Liver (tissue), 9 donors: ENCODE data around the gene GSK3A. TPM values are rescaled to one million over a fixed set of nuclear protein-coding genes. Genes with fewer than 3 reads are reported as not detected.
A peak's percentile ranks its signal among the peaks of the same experiment; 100 is the strongest.

Experiments
- DNase-seq: peaks from one replicate; pipeline ENCODE4 v3.0.0-alpha.2; 2017; ENCODE audit warnings: low spot score
- H3K27ac ChIP-seq, 2 donors: one replicate each; pipeline ENCODE4 v1.7.0; 2013; ENCODE audit warnings: inconsistent platforms in 2 of 2, low read length in 2 of 2, control low read depth in 1 of 2, low read depth in 1 of 2, mild to moderate bottlenecking in 1 of 2
- H3K27me3 ChIP-seq, 4 donors: one replicate each; pipeline versions ENCODE4 v1.6.1 to v1.7.0; 2013; ENCODE audit warnings: low read length in 3 of 4, inconsistent platforms in 1 of 4, mild to moderate bottlenecking in 1 of 4, moderate library complexity in 1 of 4; ENCODE audit not compliant: control insufficient read depth in 4 of 4, insufficient read depth in 4 of 4
- H3K36me3 ChIP-seq, 4 donors: one replicate each; pipeline versions ENCODE4 v1.6.1 to v1.7.0; 2013; ENCODE audit warnings: low read length in 3 of 4, mild to moderate bottlenecking in 3 of 4, low read depth in 1 of 4, moderate library complexity in 1 of 4; ENCODE audit not compliant: control insufficient read depth in 4 of 4, insufficient read depth in 3 of 4
- H3K4me1 ChIP-seq, 4 donors: one replicate each; pipeline versions ENCODE4 v1.6.1 to v1.7.0; 2013; ENCODE audit warnings: low read length in 3 of 4, mild to moderate bottlenecking in 3 of 4, moderate library complexity in 1 of 4; ENCODE audit not compliant: control insufficient read depth in 4 of 4, insufficient read depth in 4 of 4
- H3K4me3 ChIP-seq, 3 donors: one replicate each; pipeline versions ENCODE4 v1.6.1 to v1.7.0; 2013; ENCODE audit warnings: low read length in 3 of 3, control low read depth in 1 of 3, low read depth in 1 of 3, mild to moderate bottlenecking in 1 of 3
- H3K9ac ChIP-seq, 2 donors: one replicate each; pipeline ENCODE4 v1.7.0; 2013; ENCODE audit warnings: low read length in 2 of 2, mild to moderate bottlenecking in 2 of 2, moderate library complexity in 2 of 2, control low read depth in 1 of 2, low read depth in 1 of 2
- H3K9me3 ChIP-seq, 4 donors: one replicate each; pipeline versions ENCODE4 v1.6.1 to v1.7.0; 2013; ENCODE audit warnings: low read length in 3 of 4; ENCODE audit not compliant: control insufficient read depth in 4 of 4
- EGR1 ChIP-seq, 2 donors: IDR thresholded peaks; 2 replicates each; pipeline ENCODE4 v1.6.1; 2016 to 2018; ENCODE audit warnings: antibody characterized with exemption in 2 of 2, low read depth in 2 of 2
- FOXA1 ChIP-seq: IDR thresholded peaks from 2 replicates; pipeline ENCODE4 v1.6.1; 2016; ENCODE audit warnings: antibody characterized with exemption
- FOXA2 ChIP-seq: IDR thresholded peaks from 2 replicates; pipeline ENCODE4 v1.6.1; 2016; ENCODE audit warnings: antibody characterized with exemption
- GABPA ChIP-seq, 2 donors: IDR thresholded peaks in 1 of 2; conservative IDR thresholded peaks in 1 of 2; 2 replicates each; pipeline ENCODE4 v1.6.1; 2016; ENCODE audit warnings: antibody characterized with exemption in 2 of 2, mild to moderate bottlenecking in 1 of 2, moderate library complexity in 1 of 2
- HNF4A ChIP-seq, 2 donors: conservative IDR thresholded peaks; 2 replicates each; pipeline ENCODE4 v1.6.1; 2016; ENCODE audit warnings: antibody characterized with exemption in 2 of 2, mild to moderate bottlenecking in 2 of 2
- HNF4G ChIP-seq: IDR thresholded peaks from 2 replicates; pipeline ENCODE4 v1.6.1; 2016; ENCODE audit warnings: antibody characterized with exemption
- JUND ChIP-seq, 2 donors: IDR thresholded peaks; 2 replicates each; pipeline ENCODE4 v1.6.1; 2016; ENCODE audit warnings: antibody characterized with exemption in 2 of 2
- NR2F2 ChIP-seq: IDR thresholded peaks from 2 replicates; pipeline ENCODE4 v1.6.1; 2016; ENCODE audit warnings: antibody characterized with exemption
- RAD21 ChIP-seq, 2 donors: IDR thresholded peaks; 2 replicates each; pipeline ENCODE4 v1.6.1; 2016; ENCODE audit warnings: antibody characterized with exemption in 2 of 2, mild to moderate bottlenecking in 2 of 2
- RXRA ChIP-seq, 2 donors: IDR thresholded peaks; 2 replicates each; pipeline ENCODE4 v1.6.1; 2017 to 2018; ENCODE audit warnings: antibody characterized with exemption in 2 of 2, mild to moderate bottlenecking in 1 of 2
- SP1 ChIP-seq: IDR thresholded peaks from 2 replicates; pipeline ENCODE4 v1.6.1; 2018; ENCODE audit warnings: antibody characterized with exemption, mild to moderate bottlenecking
- TAF1 ChIP-seq: conservative IDR thresholded peaks from 2 replicates; pipeline ENCODE4 v1.6.1; 2016; ENCODE audit warnings: antibody characterized with exemption, mild to moderate bottlenecking
- YY1 ChIP-seq: IDR thresholded peaks from 2 replicates; pipeline ENCODE4 v1.6.1; 2016; ENCODE audit warnings: antibody characterized with exemption, mild to moderate bottlenecking
- WGBS: extraction: QIAGEN DNeasy Blood & Tissue Kit; methylation state at CpG from one replicate; pipeline ENCODE4 v1.1.7; 2013; 5-methylcytosine and 5-hydroxymethylcytosine counted together
- polyA plus RNA-seq, 2 donors: library from polyadenylated mRNA; stranded (reverse) in 1 of 2; unstranded in 1 of 2; fragments of 200-250 nt in 1 of 2; fragments of >200 nt in 1 of 2; fragmentation: Nextera tagmentation in 1 of 2; extraction: Ambion mirVana in 1 of 2; gene quantifications; one replicate each; pipeline versions ENCODE4 v1.2.1 to v1.2.3, GENCODE V29; 2013 to 2015
- total RNA-seq, 2 donors: library from RNA; depleted of rRNA; stranded (reverse); fragments of >200 nt; gene quantifications; one replicate each; pipeline ENCODE4 v1.2.3, GENCODE V29; 2014
- TF ChIP-seq, protein P1 (sequence below): IDR thresholded peaks from 2 replicates; pipeline ENCODE4 v1.6.1; 2016; ENCODE audit warnings: antibody characterized with exemption, mild to moderate bottlenecking
- TF ChIP-seq, protein P2 (sequence below): IDR thresholded peaks from 2 replicates; pipeline ENCODE4 v1.6.1; 2016; ENCODE audit warnings: antibody characterized with exemption
- TF ChIP-seq, protein P3 (sequence below): IDR thresholded peaks from 2 replicates; pipeline ENCODE4 v1.6.1; 2016; ENCODE audit warnings: antibody characterized with exemption
- TF ChIP-seq, protein P4 (sequence below): fragments of 150-350 bp; IDR thresholded peaks from 2 replicates; pipeline ENCODE4 v1.5.1; 2017; ENCODE audit warnings: improper control_type of control experiment, low read depth, low read length; ENCODE audit not compliant: missing input control
- TF ChIP-seq, protein P5 (sequence below): IDR thresholded peaks from 2 replicates; pipeline ENCODE4 v1.6.1; 2016; ENCODE audit warnings: antibody characterized with exemption
- donor health status: healthy.
- donor health status: healthy.
- donor health status: healthy.
- donor health status: healthy.
- donor health status: healthy.

GSK3A gene
- total RNA-seq (10 to 100 TPM; 12.5 to 13.5 TPM), polyA plus RNA-seq (10 to 100 TPM in 1 of 2 donors, 1 to 10 TPM in 1; 5.9 to 23.1 TPM)

DNA sequence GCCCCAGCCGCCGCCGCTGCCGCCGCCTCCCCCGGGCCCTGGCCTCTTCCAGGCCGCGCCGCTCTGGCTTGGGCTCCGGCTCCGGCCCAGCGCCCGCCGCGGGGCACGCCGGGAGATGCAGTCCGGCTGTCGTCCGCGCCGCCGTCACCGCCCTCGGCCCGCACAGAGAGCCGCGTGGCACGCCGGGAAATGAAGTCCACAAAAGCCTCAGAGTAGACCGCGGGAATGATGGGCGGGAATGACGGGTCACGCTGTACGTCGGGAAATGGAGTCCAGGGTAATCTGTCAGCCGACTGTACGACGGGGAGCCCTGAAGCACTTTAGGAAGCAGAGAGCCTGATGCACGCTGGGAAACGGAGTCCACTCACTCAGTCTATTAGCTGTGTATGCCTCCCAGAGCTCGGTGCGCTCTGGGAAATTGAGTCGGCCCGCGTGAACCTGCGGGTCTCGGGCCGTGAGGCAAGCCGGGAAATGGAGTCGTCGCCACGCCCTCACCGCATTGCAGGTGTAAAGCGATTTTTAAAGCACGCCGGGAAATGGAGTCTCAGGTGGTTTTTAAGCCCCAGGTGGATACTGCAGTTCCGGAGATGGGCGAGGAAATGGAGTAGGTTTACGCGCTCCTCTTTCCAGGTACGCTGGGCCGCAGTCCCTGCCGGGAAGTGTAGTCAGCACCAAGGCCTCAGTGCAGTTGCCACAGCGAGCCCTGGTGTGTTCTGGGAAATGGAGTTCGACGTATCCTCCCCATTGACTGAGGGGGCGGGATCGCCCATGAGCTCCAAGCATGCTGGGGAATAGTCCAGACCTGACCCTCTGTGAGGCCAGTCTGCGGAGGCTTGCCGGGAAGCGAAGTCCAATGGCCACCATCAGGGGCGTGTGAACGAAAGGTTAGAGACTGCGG lies at the start of gene GSK3A:
TSS of gene GSK3A (minus strand) at position 91 of the 898 bp plus-strand sequence. CDS start 137 bp downstream, outside the sequence.
- peak within 1 kb of the TSS; percentile 88 to 93 (median 92) for H3K4me3 ChIP-seq
- no peaks in the 10 kb centered on the region for H3K9me3 ChIP-seq
- peaks cover 0 to 3% (median 0%) of the 10 kb centered on the region in 4 donors for H3K36me3 ChIP-seq
- H3K9ac ChIP-seq, result peak within 1 kb of the TSS; percentile 92 to 97
- peak within 1 kb of the TSS; percentile 95 for H3K27ac ChIP-seq
- TF ChIP-seq FOXA1 (no peak), EGR1 (IDR thresholded peaks at IDR 0.05; ENCODE audit: low read depth in 2 of 2) (peak; percentile 99), GABPA (IDR thresholded peaks at IDR 0.05 in 1 of 2, conservative IDR thresholded peaks at IDR 0.05 in 1 of 2) (peak; percentile 36 to 90), TAF1 (peak; percentile 95), RXRA (IDR thresholded peaks at IDR 0.05) (peak; percentile 83 to 91), JUND (IDR thresholded peaks at IDR 0.05) (peak; percentile 33 to 77), HNF4A (conservative IDR thresholded peaks at IDR 0.05) (peak; percentile 84 to 92), RAD21 (IDR thresholded peaks at IDR 0.05) (peak in 1 of 2 donors; percentile 24), FOXA2 (peak; percentile 4), NR2F2 (peak; percentile 67), SP1 (peak; percentile 94), HNF4G (peak; percentile 78), YY1 (peak; percentile 98)
- TF ChIP-seq, protein P1, sequence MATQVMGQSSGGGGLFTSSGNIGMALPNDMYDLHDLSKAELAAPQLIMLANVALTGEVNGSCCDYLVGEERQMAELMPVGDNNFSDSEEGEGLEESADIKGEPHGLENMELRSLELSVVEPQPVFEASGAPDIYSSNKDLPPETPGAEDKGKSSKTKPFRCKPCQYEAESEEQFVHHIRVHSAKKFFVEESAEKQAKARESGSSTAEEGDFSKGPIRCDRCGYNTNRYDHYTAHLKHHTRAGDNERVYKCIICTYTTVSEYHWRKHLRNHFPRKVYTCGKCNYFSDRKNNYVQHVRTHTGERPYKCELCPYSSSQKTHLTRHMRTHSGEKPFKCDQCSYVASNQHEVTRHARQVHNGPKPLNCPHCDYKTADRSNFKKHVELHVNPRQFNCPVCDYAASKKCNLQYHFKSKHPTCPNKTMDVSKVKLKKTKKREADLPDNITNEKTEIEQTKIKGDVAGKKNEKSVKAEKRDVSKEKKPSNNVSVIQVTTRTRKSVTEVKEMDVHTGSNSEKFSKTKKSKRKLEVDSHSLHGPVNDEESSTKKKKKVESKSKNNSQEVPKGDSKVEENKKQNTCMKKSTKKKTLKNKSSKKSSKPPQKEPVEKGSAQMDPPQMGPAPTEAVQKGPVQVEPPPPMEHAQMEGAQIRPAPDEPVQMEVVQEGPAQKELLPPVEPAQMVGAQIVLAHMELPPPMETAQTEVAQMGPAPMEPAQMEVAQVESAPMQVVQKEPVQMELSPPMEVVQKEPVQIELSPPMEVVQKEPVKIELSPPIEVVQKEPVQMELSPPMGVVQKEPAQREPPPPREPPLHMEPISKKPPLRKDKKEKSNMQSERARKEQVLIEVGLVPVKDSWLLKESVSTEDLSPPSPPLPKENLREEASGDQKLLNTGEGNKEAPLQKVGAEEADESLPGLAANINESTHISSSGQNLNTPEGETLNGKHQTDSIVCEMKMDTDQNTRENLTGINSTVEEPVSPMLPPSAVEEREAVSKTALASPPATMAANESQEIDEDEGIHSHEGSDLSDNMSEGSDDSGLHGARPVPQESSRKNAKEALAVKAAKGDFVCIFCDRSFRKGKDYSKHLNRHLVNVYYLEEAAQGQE, result peak; percentile 66
- TF ChIP-seq, protein P2, sequence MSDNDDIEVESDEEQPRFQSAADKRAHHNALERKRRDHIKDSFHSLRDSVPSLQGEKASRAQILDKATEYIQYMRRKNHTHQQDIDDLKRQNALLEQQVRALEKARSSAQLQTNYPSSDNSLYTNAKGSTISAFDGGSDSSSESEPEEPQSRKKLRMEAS, result peak; percentile 93
- TF ChIP-seq, protein P3, sequence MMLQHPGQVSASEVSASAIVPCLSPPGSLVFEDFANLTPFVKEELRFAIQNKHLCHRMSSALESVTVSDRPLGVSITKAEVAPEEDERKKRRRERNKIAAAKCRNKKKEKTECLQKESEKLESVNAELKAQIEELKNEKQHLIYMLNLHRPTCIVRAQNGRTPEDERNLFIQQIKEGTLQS, result peak; percentile 79
- TF ChIP-seq, protein P4, sequence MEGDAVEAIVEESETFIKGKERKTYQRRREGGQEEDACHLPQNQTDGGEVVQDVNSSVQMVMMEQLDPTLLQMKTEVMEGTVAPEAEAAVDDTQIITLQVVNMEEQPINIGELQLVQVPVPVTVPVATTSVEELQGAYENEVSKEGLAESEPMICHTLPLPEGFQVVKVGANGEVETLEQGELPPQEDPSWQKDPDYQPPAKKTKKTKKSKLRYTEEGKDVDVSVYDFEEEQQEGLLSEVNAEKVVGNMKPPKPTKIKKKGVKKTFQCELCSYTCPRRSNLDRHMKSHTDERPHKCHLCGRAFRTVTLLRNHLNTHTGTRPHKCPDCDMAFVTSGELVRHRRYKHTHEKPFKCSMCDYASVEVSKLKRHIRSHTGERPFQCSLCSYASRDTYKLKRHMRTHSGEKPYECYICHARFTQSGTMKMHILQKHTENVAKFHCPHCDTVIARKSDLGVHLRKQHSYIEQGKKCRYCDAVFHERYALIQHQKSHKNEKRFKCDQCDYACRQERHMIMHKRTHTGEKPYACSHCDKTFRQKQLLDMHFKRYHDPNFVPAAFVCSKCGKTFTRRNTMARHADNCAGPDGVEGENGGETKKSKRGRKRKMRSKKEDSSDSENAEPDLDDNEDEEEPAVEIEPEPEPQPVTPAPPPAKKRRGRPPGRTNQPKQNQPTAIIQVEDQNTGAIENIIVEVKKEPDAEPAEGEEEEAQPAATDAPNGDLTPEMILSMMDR, result no peak
- TF ChIP-seq, protein P5, sequence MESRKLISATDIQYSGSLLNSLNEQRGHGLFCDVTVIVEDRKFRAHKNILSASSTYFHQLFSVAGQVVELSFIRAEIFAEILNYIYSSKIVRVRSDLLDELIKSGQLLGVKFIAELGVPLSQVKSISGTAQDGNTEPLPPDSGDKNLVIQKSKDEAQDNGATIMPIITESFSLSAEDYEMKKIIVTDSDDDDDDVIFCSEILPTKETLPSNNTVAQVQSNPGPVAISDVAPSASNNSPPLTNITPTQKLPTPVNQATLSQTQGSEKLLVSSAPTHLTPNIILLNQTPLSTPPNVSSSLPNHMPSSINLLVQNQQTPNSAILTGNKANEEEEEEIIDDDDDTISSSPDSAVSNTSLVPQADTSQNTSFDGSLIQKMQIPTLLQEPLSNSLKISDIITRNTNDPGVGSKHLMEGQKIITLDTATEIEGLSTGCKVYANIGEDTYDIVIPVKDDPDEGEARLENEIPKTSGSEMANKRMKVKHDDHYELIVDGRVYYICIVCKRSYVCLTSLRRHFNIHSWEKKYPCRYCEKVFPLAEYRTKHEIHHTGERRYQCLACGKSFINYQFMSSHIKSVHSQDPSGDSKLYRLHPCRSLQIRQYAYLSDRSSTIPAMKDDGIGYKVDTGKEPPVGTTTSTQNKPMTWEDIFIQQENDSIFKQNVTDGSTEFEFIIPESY, result peak; percentile 97
- DNase-seq, result peak; percentile 96
- under 1% methylated on average over 76 of the region's 76 CpGs for WGBS
- H3K27me3 ChIP-seq, result no peaks in the 10 kb centered on the region
- peaks cover 1 to 31% (median 16%) of the 10 kb centered on the region in 4 donors for H3K4me1 ChIP-seq
